ENCODE data around the gene ANO10. TPM values are rescaled to one million over a fixed set of nuclear protein-coding genes. Genes with fewer than 3 reads are reported as not detected.
"Not testable (repeated sequence)": the region's sequence is repeated elsewhere in the genome, so short reads cannot be mapped to it uniquely, and the experiment has no call there.

Gene ANO10
- total RNA-seq, 1 experiment from 2014 or later: 26.8 TPM

- Mint-ChIP-seq H3K4me1 (ENCODE audit: low read depth, unreplicated experiment) (no peaks in the 10 kb centered on the region), H3K27me3 (ENCODE audit: unreplicated experiment) (no peaks in the 10 kb centered on the region), H3K4me3 (ENCODE audit: low read depth, unreplicated experiment) (no peak overlapping the region), H3K27ac (ENCODE audit: unreplicated experiment) (no peak overlapping the region), H3K36me3 (ENCODE audit: insufficient read depth, unreplicated experiment) (no peaks in the 10 kb centered on the region), H3K9me3 (ENCODE audit: low read depth, unreplicated experiment) (peaks cover 2% of the 10 kb centered on the region)
- TF ChIP-seq, protein P1, sequence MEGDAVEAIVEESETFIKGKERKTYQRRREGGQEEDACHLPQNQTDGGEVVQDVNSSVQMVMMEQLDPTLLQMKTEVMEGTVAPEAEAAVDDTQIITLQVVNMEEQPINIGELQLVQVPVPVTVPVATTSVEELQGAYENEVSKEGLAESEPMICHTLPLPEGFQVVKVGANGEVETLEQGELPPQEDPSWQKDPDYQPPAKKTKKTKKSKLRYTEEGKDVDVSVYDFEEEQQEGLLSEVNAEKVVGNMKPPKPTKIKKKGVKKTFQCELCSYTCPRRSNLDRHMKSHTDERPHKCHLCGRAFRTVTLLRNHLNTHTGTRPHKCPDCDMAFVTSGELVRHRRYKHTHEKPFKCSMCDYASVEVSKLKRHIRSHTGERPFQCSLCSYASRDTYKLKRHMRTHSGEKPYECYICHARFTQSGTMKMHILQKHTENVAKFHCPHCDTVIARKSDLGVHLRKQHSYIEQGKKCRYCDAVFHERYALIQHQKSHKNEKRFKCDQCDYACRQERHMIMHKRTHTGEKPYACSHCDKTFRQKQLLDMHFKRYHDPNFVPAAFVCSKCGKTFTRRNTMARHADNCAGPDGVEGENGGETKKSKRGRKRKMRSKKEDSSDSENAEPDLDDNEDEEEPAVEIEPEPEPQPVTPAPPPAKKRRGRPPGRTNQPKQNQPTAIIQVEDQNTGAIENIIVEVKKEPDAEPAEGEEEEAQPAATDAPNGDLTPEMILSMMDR (IDR thresholded peaks at IDR 0.05; ENCODE audit: unreplicated experiment): no peak
- intact Hi-C loops (cut with micrococcal nuclease; ENCODE audit: unreplicated experiment): no loop called here
- BruUV-seq (replicated peaks): no TSS peak
- DNase-seq: no peak
- CTCF ChIA-PET: no interaction called here
These were observed 260.7 kb downstream of the ANO10 start for GRCh38 chr3:43361077-43361476.

- DNase-seq; BruUV-seq (replicated peaks): not testable (repeated sequence)
These were observed 265.8 kb downstream of the ANO10 start for GRCh38 chr3:43356033-43356432.

DNA sequence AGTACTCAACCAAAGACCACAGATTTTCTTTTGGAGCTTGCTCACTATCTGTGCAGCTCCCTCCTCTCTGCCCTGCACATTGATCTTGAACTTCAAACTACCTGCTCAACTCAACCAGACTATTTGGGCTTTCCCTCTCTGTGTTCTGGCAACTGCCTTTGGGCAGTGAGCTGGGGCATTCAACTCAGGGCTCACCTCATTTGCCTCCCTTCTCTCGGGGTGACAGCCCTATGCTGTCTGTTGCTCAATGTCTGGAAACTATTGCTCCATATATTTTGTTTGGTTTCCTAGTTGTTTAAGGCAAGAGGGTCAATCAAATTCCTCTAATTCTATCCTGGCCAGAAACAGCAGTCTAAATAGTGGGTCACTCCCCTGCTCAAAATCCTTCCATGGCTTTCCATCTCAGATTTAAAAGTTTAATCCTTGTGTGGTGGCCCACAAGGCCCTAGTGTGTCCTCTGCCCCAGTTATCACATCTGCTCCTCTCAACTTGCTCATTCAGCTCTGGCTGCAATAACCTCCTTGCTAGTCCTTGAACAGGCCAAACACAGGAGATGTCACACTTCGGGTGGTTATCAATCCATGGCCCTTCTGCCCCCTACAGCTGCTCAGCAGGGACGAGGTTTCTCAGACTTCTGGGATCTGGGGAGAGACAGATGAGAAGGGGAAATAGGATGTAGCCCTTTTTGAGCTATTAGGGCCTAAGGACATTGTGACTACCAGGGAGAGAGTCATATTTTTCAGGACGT lies 267.7 kb downstream of the ANO10 start:
- Mint-ChIP-seq H3K27ac (ENCODE audit: unreplicated experiment) (peak overlapping the region; percentile 24), H3K4me1 (ENCODE audit: low read depth, unreplicated experiment) (no peaks in the 10 kb centered on the region), H3K9me3 (ENCODE audit: low read depth, unreplicated experiment) (peaks cover 12% of the 10 kb centered on the region), H3K36me3 (ENCODE audit: insufficient read depth, unreplicated experiment) (no peaks in the 10 kb centered on the region), H3K27me3 (ENCODE audit: unreplicated experiment) (no peaks in the 10 kb centered on the region), H3K4me3 (ENCODE audit: low read depth, unreplicated experiment) (no peak overlapping the region)
- BruUV-seq (replicated peaks): no TSS peak
- DNase-seq: no peak
- intact Hi-C loops (cut with micrococcal nuclease; ENCODE audit: unreplicated experiment): no loop called here
- CTCF ChIA-PET: no interaction called here
- TF ChIP-seq, protein P1 (IDR thresholded peaks at IDR 0.05; ENCODE audit: unreplicated experiment): no peak

More at GRCh38 chr3:43356033-43356432, 265.8 kb downstream of the ANO10 start:
- H3K4me1 Mint-ChIP-seq (ENCODE audit: low read depth, unreplicated experiment); H3K27me3 Mint-ChIP-seq (ENCODE audit: unreplicated experiment); H3K27ac Mint-ChIP-seq (ENCODE audit: unreplicated experiment); CTCF ChIA-PET; H3K36me3 Mint-ChIP-seq (ENCODE audit: insufficient read depth, unreplicated experiment); intact Hi-C loops (cut with micrococcal nuclease; ENCODE audit: unreplicated experiment); H3K4me3 Mint-ChIP-seq (ENCODE audit: low read depth, unreplicated experiment): not testable (repeated sequence)
- peaks cover 12% of the 10 kb centered on the region for H3K9me3 Mint-ChIP-seq (ENCODE audit: low read depth, unreplicated experiment)

- H3K9me3 Mint-ChIP-seq (ENCODE audit: low read depth, unreplicated experiment): peaks cover 12% of the 10 kb centered on the region
- no peak for DNase-seq
- H3K27ac Mint-ChIP-seq (ENCODE audit: unreplicated experiment): no peak overlapping the region
- H3K4me3 Mint-ChIP-seq (ENCODE audit: low read depth, unreplicated experiment): no peak overlapping the region
- H3K27me3 Mint-ChIP-seq (ENCODE audit: unreplicated experiment): no peaks in the 10 kb centered on the region
- TF ChIP-seq, protein P1 (IDR thresholded peaks at IDR 0.05; ENCODE audit: unreplicated experiment): no peak
- BruUV-seq (replicated peaks): no TSS peak
- CTCF ChIA-PET: no interaction called here
- intact Hi-C loops (cut with micrococcal nuclease; ENCODE audit: unreplicated experiment): no loop called here
- no peaks in the 10 kb centered on the region for H3K36me3 Mint-ChIP-seq (ENCODE audit: insufficient read depth, unreplicated experiment)
- no peaks in the 10 kb centered on the region for H3K4me1 Mint-ChIP-seq (ENCODE audit: low read depth, unreplicated experiment)
These were observed 268.4 kb downstream of the ANO10 start for GRCh38 chr3:43353393-43353792.

DNA sequence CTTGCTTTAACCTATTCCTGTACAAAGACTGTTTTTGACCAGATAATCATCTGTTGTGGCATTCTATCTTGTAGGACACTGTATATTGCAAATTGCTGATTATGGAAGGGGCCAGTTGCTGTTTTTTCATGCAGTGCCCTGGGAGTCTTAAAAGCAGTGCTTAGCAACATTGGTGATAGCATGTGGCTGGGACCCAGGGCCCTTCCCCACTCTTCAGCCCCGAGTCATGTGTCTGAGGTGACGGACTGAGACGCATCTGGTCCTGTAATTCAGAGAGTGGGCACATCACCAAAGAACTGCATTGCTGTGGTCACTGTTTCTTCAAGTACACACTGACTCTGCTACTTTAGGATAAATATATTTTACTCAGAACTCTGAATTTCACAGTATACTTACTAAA lies 272.1 kb downstream of the ANO10 start:
- Mint-ChIP-seq H3K27ac (ENCODE audit: unreplicated experiment) (no peak overlapping the region), H3K4me3 (ENCODE audit: low read depth, unreplicated experiment) (no peak overlapping the region), H3K9me3 (ENCODE audit: low read depth, unreplicated experiment) (peaks cover 10% of the 10 kb centered on the region), H3K36me3 (ENCODE audit: insufficient read depth, unreplicated experiment) (no peaks in the 10 kb centered on the region), H3K4me1 (ENCODE audit: low read depth, unreplicated experiment) (no peaks in the 10 kb centered on the region), H3K27me3 (ENCODE audit: unreplicated experiment) (no peaks in the 10 kb centered on the region)
- BruUV-seq (replicated peaks): no TSS peak
- TF ChIP-seq, protein P1 (IDR thresholded peaks at IDR 0.05; ENCODE audit: unreplicated experiment): no peak
- CTCF ChIA-PET: no interaction called here
- intact Hi-C loops (cut with micrococcal nuclease; ENCODE audit: unreplicated experiment): no loop called here
- DNase-seq: no peak
